PC-3 (cell line): ENCODE data around the gene ESPN.

Experiments used
- CTCF ChIP-seq: fragments of 300-600 bp; sonication (generic); conservative IDR thresholded peaks from 2 replicates; pipeline ENCODE4 v1.5.1; 2017; ENCODE audit warnings: antibody characterized with exemption, low read depth, mild to moderate bottlenecking, low read length
- EZH2phosphoT487 ChIP-seq: fragments of 300-600 bp; sonication (generic); IDR thresholded peaks from 2 replicates; pipeline ENCODE4 v1.6.1; 2018; ENCODE audit warnings: mild to moderate bottlenecking, antibody characterized with exemption, low read length, borderline replicate concordance

- TF ChIP-seq CTCF (no peak), EZH2phosphoT487 (no peak)
These were observed 8.3 kb upstream of the ESPN start for GRCh38 chr1:6416295-6416656.
